Ishikawa (cell line): ENCODE results near the gene CNN3.

ENCODE experiments used
- CEBPB ChIP-seq: IDR thresholded peaks from 2 replicates; pipeline ENCODE4 v1.6.1; 2012
- CREB1 ChIP-seq: IDR thresholded peaks from 2 replicates; pipeline ENCODE4 v1.6.1; 2012; ENCODE audit warnings: low read depth
- EGR1 ChIP-seq: IDR thresholded peaks from 2 replicates; pipeline ENCODE4 v1.6.1; 2012
- EP300 ChIP-seq: IDR thresholded peaks from 2 replicates; pipeline ENCODE4 v1.6.1; 2012; ENCODE audit warnings: borderline replicate concordance
- RAD21 ChIP-seq: IDR thresholded peaks from 2 replicates; pipeline ENCODE4 v1.6.1; 2012; ENCODE audit warnings: low read depth
- REST ChIP-seq: IDR thresholded peaks from 2 replicates; pipeline ENCODE4 v1.6.1; 2012; ENCODE audit warnings: low read depth, mild to moderate bottlenecking
- TAF1 ChIP-seq: IDR thresholded peaks from 2 replicates; pipeline ENCODE4 v1.6.1; 2012; ENCODE audit warnings: low read depth, mild to moderate bottlenecking
- TCF12 ChIP-seq: IDR thresholded peaks from 2 replicates; pipeline ENCODE4 v1.6.1; 2012; ENCODE audit warnings: low read depth
- TF ChIP-seq, protein P1 (sequence below): IDR thresholded peaks from 2 replicates; pipeline ENCODE4 v1.6.1; 2012

DNA sequence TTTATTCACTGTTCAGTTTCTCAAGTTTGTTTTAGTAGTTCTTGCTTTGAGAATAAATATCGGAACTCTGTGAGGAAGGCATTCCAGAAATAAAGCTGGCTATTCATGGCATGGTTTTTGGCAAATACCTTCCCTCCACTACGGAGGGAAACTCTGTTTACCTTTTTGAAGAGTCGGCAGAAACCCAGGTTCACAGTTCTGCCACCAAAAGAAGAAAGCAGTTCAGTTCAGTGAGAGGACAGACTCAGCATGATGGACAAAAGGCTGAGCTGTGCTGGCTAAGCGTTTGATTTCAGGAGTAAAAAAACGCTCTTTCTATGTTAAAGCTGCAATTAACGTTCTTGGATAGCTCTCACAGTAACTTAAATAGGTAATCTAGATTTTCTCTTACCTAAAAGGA is 42.4 kb downstream of the CNN3 start:
- TF ChIP-seq EP300 (no peak), CEBPB (no peak), REST (no peak), TAF1 (no peak), EGR1 (no peak), CREB1 (no peak), RAD21 (no peak), TCF12 (no peak)
- TF ChIP-seq, protein P1, sequence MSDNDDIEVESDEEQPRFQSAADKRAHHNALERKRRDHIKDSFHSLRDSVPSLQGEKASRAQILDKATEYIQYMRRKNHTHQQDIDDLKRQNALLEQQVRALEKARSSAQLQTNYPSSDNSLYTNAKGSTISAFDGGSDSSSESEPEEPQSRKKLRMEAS: no peak
